Measurements from ENCODE around the gene GLOD4.

GLOD4 gene

GRCh38 chr17:746783-747629 is 35.1 kb downstream of the GLOD4 start:
- in situ Hi-C loops (cut with MboI; ENCODE audit: low pct_unique_long_range_greater_than_20kb, low sequenced_read_pairs, unreplicated experiment), result no loop called here
- no peak for DNase-seq (ENCODE audit: low spot score)
- TF ChIP-seq CTCF (IDR thresholded peaks at IDR 0.05; ENCODE audit: extremely low read depth, insufficient read depth, missing control alignments), result no peak

GRCh38 chr17:746181-746580 is 35.9 kb downstream of the GLOD4 start:
- no peak for DNase-seq (ENCODE audit: low spot score)
- no peak for TF ChIP-seq CTCF (IDR thresholded peaks at IDR 0.05; ENCODE audit: extremely low read depth, insufficient read depth, missing control alignments)
- in situ Hi-C loops (cut with MboI; ENCODE audit: low pct_unique_long_range_greater_than_20kb, low sequenced_read_pairs, unreplicated experiment), result no loop called here

- no peak for TF ChIP-seq CTCF (IDR thresholded peaks at IDR 0.05; ENCODE audit: extremely low read depth, insufficient read depth, missing control alignments)
- DNase-seq (ENCODE audit: low spot score), result no peak
- in situ Hi-C loops (cut with MboI; ENCODE audit: low pct_unique_long_range_greater_than_20kb, low sequenced_read_pairs, unreplicated experiment), result no loop called here
Measured at GRCh38 chr17:745406-745805, 36.7 kb downstream of the GLOD4 start.

- no peak for DNase-seq (ENCODE audit: low spot score)
- in situ Hi-C loops (cut with MboI; ENCODE audit: low pct_unique_long_range_greater_than_20kb, low sequenced_read_pairs, unreplicated experiment), result no loop called here
- no peak for TF ChIP-seq CTCF (IDR thresholded peaks at IDR 0.05; ENCODE audit: extremely low read depth, insufficient read depth, missing control alignments)
Measured at GRCh38 chr17:744937-745336, 37.1 kb downstream of the GLOD4 start.

GRCh38 chr17:743139-743538 is 38.9 kb downstream of the GLOD4 start:
- no peak for DNase-seq (ENCODE audit: low spot score)
- TF ChIP-seq CTCF (IDR thresholded peaks at IDR 0.05; ENCODE audit: extremely low read depth, insufficient read depth, missing control alignments), result no peak
- in situ Hi-C loops (cut with MboI; ENCODE audit: low pct_unique_long_range_greater_than_20kb, low sequenced_read_pairs, unreplicated experiment), result no loop called here

GRCh38 chr17:742147-742793 is 39.8 kb downstream of the GLOD4 start:
- in situ Hi-C loops (cut with MboI; ENCODE audit: low pct_unique_long_range_greater_than_20kb, low sequenced_read_pairs, unreplicated experiment), result no loop called here
- DNase-seq (ENCODE audit: low spot score), result no peak
- TF ChIP-seq CTCF (IDR thresholded peaks at IDR 0.05; ENCODE audit: extremely low read depth, insufficient read depth, missing control alignments), result no peak

Data from GM13977 (cell line).